ENCODE measurements around the gene DHX29. TPM values are rescaled to one million over a fixed set of nuclear protein-coding genes. Genes with fewer than 3 reads are reported as not detected.
"Not testable (repeated sequence)": the region's sequence is repeated elsewhere in the genome, so short reads cannot be mapped to it uniquely, and the experiment has no call there.

Gene DHX29
- 18.2 TPM for total RNA-seq

- ATAC-seq, result peak; percentile 90
These were observed at the start of gene DHX29, which contains the start of gene MTREX for GRCh38 chr5:55307383-55308253. Gene DHX29 (minus strand): TSS chr5:55307694. CDS start chr5:55307573, 121 bp downstream. Gene MTREX (plus strand): TSS chr5:55307989. CDS start chr5:55308014, 25 bp downstream.

DNA sequence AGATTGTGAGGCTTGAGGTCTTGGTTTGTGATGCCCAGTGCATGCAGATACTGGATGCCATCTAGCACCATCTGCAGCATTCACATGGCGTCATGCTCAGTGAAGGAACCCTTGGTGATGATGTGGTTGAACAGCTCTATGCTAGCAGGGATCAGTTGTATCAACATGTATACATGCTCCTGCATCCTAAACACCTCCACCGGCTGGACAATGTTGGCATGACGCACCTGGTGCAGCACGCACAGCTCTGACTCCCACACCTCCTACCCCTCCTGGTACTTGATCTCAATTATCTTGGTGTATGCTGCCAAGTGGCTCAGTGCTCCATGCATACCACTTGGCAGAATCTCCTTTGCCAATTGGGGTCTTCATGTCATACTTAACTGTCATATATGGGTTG lies 49.4 kb upstream of the DHX29 start:
- ATAC-seq, result no peak

DNA sequence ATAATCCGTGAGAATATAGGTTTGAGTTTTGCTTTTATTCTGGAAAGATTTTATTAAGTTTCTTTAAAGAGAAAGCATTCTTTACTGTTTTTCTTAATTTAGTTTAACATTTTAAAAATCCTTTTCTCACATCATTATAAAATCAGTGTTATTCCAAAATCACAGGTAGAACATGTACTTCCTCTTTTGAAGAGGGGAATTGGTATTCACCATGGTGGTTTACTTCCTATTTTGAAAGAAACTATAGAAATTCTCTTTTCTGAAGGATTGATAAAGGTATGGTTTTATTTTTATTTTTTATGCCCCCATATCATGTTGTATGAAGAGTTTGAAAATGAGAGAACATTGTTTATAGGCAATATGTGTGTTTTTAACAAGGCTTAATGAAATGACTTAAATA lies 43.3 kb upstream of the DHX29 start:
- ATAC-seq, result no peak

DNA sequence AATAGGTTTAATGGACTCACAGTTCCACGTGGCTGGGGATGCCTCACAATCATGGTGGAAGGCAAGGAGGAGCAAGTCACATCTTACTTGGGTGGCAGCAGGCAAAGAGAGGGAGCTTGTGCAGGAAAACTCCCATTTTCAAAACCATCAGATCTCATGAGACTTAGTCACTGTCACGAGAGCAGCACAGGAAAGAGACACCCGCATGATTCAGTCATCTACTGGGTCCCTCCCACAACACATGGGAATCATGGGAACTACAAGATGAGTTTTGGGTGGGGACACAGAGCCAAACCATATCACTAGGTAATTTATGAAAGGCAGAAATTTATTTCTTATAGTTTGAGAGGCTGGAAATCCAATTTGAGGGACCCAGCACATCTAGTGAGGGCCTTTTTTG lies 40.3 kb upstream of the DHX29 start:
- ATAC-seq, result no peak

GRCh38 chr5:55345327-55345726 lies 37.8 kb upstream of the DHX29 start:
- no peak for ATAC-seq

DNA sequence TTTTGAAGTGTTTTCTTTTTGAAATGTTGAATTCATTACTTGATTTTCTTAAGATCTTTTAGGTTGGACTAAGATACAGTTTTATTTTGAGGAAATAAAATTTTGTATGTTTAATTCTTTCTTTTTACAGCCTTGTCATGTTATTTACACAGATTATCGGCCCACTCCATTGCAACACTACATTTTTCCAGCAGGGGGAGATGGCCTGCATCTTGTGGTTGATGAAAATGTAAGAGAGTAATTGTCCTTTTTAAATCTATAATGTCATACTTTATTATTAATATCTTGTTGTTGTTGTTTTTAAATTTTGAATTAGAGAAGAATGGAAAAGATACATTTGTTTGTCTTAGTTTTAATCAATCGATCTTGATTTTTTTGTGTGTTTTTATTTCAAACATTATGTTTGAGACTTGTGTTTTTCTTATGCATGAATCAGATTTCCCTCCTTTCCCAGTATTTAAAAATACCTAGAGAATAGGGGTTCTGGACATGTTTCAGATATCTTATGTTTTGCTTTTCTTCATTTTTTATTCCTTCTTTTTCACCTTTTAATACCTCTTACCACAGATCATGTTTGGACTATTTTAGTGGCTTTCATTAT lies 37.0 kb upstream of the DHX29 start:
- ATAC-seq, result peak; percentile 50

DNA sequence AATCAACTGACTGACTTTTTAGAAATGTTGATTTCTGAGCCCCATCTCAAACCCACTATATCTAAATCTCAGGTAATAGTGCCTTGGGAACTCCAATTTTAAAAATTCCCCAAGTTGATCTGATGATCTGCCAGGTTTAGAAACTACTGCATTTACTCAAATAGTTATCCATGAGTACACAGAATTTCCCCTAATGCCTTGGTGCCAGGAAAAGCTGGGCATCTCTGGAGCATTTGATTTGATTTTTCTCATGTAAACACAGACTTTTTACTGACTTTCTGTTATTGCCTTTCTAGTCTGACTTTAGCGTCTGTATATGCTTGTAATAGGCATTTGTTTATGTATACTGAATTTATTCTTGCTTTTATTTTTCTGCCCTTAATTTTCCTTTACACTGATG lies 36.1 kb upstream of the DHX29 start:
- ATAC-seq, result no peak

DNA sequence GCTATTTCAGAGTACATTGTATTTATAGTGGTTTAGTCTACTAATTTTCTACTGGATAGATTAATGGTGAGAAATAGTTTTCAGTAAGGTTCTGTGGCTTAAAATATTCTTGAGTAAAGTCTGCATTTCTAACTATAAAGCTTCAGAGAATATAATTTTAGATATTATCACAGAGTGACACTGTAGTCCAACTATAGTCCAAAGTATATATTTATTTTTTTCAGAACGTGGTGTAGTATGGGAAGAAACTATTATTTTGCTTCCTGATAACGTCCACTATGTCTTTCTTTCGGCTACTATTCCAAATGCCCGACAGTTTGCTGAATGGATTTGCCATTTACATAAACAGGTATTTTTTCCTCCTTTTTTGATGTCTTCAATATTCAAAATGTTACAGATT lies 35.6 kb upstream of the DHX29 start:
- no peak for ATAC-seq

GRCh38 chr5:55338810-55339243 lies 31.3 kb upstream of the DHX29 start:
- no peak for ATAC-seq

DNA sequence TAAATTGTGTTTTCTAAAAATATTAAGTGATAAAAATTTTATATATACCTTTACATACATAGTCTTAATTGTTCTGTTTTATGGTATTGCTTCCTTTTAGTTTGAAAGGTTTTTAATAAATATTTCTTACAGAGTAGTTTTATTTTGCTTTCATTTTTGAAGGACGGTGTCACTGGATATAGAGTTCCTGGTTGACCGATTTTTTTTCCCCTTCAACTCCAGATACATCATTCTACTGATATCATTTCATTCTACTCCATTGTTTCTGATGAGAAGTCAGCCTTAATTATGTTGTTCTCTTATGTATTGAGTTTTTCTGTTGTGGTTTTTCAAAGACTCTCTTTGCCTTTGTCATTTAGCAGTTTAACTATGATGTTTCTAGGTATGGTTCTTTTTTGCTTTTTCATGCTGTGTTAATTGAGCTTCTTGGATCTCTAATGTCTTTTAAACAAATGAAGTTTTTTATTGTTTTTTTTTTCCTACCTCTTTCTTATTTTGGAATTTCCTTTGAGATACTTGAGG lies 30.7 kb upstream of the DHX29 start:
- no peak for ATAC-seq

GRCh38 chr5:55333811-55334210 lies 26.3 kb upstream of the DHX29 start:
- no peak for ATAC-seq

GRCh38 chr5:55333017-55333416 lies 25.5 kb upstream of the DHX29 start:
- ATAC-seq, result no peak

GRCh38 chr5:55331321-55331720 lies 23.8 kb upstream of the DHX29 start:
- ATAC-seq, result no peak

DNA sequence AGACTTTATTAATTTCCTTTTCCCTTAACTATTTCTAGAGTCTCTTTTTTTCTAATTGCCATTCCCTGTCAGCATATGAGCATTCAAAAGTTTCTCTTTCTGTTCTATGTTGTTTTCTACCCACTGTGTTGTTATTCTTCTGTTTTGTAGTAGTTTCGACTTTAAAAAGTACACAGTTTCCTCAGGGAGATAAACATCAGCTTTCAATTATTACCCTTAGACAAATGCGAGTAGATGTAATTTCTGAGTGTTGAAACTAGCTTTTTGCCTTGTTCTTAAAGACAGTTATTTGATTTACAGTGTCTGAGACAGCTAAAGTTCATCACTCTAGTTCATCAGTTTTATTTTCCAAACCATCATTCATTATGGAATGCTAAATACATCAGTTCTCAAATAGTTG lies 19.8 kb upstream of the DHX29 start:
- no peak for ATAC-seq

DNA sequence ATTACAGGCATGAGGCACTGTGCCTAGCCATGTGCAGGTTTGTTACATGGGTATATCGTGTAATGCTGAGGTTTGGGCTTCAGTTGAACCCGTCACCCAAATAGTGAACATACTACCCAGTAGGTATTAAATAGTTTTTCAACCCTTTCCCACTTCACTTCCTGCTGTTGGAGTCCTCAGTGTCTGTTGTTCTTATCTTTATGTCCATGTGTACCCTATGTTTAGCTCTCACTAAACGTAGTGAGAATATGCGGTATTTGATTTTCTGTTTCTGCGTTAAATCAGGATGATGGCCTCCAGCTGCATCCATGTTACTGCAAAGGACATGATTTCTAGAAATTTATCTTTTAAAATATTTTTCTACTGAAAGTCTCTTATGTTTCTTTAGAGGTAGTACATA lies 18.1 kb upstream of the DHX29 start:
- ATAC-seq, result no peak

DNA sequence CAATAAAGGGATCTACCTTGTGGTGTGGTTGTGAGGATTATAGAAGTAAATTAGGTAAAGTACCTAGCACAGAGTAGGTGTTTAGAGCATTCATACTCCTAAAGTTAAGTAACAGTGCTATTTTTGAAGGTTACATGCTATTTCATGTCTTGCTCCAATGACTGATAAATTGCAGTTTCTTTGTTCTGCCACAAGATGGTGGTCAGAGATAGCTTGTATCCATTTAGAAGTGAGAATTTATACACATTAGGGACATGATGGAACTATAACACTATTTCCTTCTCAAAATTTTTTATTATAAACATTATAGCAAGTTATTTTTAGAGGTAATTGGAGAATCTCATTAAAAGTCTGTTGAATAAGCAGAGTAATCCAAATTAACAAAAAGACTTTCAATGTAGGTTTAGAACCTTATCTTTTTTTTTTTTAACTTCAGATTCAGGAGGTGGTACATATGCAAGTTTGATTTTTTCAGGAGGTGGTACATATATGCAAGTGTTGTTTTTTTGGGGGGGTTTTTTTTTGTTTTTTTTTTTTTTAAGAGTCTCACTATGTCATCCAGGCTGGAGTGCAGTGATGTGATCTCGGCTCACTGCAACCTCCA lies 17.4 kb upstream of the DHX29 start:
- ATAC-seq, result peak; percentile 36

GRCh38 chr5:55324006-55324405 lies 16.5 kb upstream of the DHX29 start:
- no peak for ATAC-seq

DNA sequence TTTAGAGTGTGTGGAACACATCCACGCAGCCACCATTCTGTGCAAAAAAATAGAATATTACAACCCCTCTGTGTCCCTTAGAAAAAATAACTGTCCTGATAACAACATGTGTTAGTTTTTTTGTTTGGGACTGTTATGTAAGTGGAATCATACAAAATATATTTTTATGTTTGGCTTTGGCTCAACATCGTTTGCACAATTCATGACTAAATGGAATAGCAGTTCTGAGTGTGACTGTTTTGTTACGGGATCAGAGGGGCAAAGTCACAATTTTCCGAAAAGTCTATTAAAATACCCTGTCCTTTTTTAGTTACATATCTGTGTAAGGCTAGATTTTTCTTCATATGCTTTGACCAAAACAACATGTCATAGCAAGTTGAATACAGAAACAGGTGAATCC lies 13.1 kb upstream of the DHX29 start:
- ATAC-seq, result no peak

- no peak for ATAC-seq
These were observed 12.0 kb upstream of the DHX29 start for GRCh38 chr5:55319491-55319890.

- not testable (repeated sequence) for ATAC-seq
These were observed 10.7 kb upstream of the DHX29 start for GRCh38 chr5:55318237-55318636.

DNA sequence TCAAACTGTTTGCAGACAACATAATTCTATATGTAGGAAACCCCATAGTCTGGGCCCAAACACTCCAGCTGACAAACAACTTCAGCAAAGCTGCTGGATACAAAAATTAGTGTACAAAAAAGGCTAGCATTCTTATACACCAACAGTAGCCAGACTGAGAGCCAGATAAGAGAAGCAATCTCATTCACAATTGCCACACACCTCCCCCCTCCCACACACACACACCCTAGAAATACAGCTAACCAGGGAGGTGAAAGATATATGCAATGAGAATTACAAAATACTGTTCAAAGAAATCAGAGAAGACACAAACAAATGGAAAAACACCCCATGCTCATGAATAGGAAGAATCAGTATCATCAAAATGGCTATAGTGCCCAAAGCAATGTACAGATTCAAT lies 9.3 kb upstream of the DHX29 start:
- no peak for ATAC-seq

GRCh38 chr5:55316289-55316688 lies 8.8 kb upstream of the DHX29 start:
- no peak for ATAC-seq

DNA sequence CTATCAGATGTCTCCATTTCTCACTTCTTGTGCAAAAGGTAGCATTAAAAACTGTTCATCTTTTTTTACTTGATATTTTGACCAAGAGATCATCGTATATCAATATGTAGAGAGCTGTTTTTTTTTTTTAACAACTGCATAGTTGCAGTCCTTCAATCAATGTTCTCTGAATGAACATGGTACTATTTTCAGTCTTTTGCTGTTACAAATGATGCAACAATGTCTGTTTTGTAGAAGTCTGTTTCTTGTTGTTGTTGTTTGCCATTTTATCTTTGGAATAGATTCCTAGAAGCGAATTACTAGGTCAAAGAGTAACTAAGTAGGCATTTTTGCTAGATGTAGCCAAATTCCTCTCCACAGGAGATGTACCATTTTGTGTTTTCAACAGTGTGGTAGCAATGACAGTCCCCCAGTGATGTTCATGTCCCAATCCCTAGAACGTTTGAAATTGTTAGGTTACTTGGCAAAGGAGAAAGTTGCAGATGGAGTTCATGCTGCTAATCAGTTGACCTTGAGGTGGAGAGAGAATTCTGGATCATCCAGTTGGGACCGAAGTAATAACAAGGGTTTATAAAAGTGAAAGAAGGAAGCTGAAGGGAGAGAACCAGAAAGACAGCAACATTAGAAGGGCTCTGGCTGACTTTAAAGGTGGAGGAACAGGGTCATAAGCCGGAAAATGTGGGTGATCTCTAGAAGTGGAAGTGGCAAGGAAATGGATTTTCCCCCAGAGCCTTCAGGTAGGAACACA lies 6.5 kb upstream of the DHX29 start:
- ATAC-seq, result no peak
